HG03442 (cell line): ENCODE data around the gene TNIP1.

ENCODE experiments used
- ATAC-seq: cut with Tn5 transposase; IDR thresholded peaks from one replicate; pipeline ENCODE4 v1.9.1; 2021; ENCODE audit warnings: mild to moderate bottlenecking, moderate library complexity; ENCODE audit not compliant: unreplicated experiment

The TNIP1 gene

GRCh38 chr5:151106043-151106442 lies 25.2 kb upstream of the TNIP1 start:
- no peak for ATAC-seq

- no peak for ATAC-seq
Measured at GRCh38 chr5:151105561-151105960, 24.7 kb upstream of the TNIP1 start.

- no peak for ATAC-seq
Measured at GRCh38 chr5:151104795-151105194, 24.0 kb upstream of the TNIP1 start.

GRCh38 chr5:151101746-151102145 lies 20.9 kb upstream of the TNIP1 start:
- no peak for ATAC-seq

GRCh38 chr5:151101151-151101550 lies 20.3 kb upstream of the TNIP1 start:
- ATAC-seq, result no peak

GRCh38 chr5:151100681-151101080 lies 19.8 kb upstream of the TNIP1 start:
- no peak for ATAC-seq

- no peak for ATAC-seq
Measured at GRCh38 chr5:151098768-151099121, 17.9 kb upstream of the TNIP1 start.

- ATAC-seq, result peak; percentile 44
Measured at GRCh38 chr5:151097820-151098767, 17.3 kb upstream of the TNIP1 start.

GRCh38 chr5:151097061-151097460 lies 16.2 kb upstream of the TNIP1 start:
- ATAC-seq, result no peak

- no peak for ATAC-seq
Measured at GRCh38 chr5:151096001-151096373, 15.2 kb upstream of the TNIP1 start.

- ATAC-seq, result no peak
Measured at GRCh38 chr5:151095341-151096000, 14.6 kb upstream of the TNIP1 start.

GRCh38 chr5:151094852-151095245 lies 14.0 kb upstream of the TNIP1 start:
- ATAC-seq, result no peak

- ATAC-seq, result peak; percentile 79
Measured at GRCh38 chr5:151094030-151094851, 13.4 kb upstream of the TNIP1 start.

GRCh38 chr5:151093476-151093889 lies 12.6 kb upstream of the TNIP1 start:
- ATAC-seq, result no peak

GRCh38 chr5:151092762-151093161 lies 11.9 kb upstream of the TNIP1 start:
- ATAC-seq, result no peak

GRCh38 chr5:151089726-151090125 lies 8.9 kb upstream of the TNIP1 start:
- no peak for ATAC-seq

GRCh38 chr5:151088986-151089385 lies 8.2 kb upstream of the TNIP1 start:
- ATAC-seq, result no peak

- ATAC-seq, result no peak
Measured at GRCh38 chr5:151087486-151087885, 6.7 kb upstream of the TNIP1 start.

- peak; percentile 73 for ATAC-seq
Measured at GRCh38 chr5:151086905-151087360, 6.1 kb upstream of the TNIP1 start.

GRCh38 chr5:151086192-151086869 lies 5.5 kb upstream of the TNIP1 start:
- no peak for ATAC-seq
